Measurements from ENCODE around the gene STYX. TPM values are rescaled to one million over a fixed set of nuclear protein-coding genes. Genes with fewer than 3 reads are reported as not detected.
A peak's percentile ranks its signal among the peaks of the same experiment; 100 is the strongest.

The STYX gene
- total and polyA plus RNA-seq, 10 of the 15 experiments (the other 5 are each of a cell fraction or from before 2014, with no cell fraction given): 5.0 to 15.3 (median 9.5) TPM

GRCh38 chr14:52701223-52701622, 28.7 kb upstream of the STYX start (continued):
- TF ChIP-seq IRF5 (IDR thresholded peaks at IDR 0.05; ENCODE audit: borderline replicate concordance) (no peak), ZNF622 (IDR thresholded peaks at IDR 0.05) (no peak)

GRCh38 chr14:52703225-52703624, 26.7 kb upstream of the STYX start:
- Histone ChIP-seq H3K9ac (ENCODE audit: control insufficient read depth, insufficient read depth, low read length) (no peak overlapping the region), H2AFZ (ENCODE audit: control insufficient read depth, low read depth, low read length) (no peak overlapping the region), H3K4me2 (ENCODE audit: control insufficient read depth, insufficient read depth) (no peak overlapping the region), H3K79me2 (ENCODE audit: control insufficient read depth, insufficient read depth, low read length) (peaks cover 14% of the 10 kb centered on the region), H3K4me3 (no peak overlapping the region), H3K4me1 (ENCODE audit: control insufficient read depth, insufficient read depth, low read length) (peaks cover 12% of the 10 kb centered on the region; the same call in 1 of the 2 replicates), H3K36me3 (ENCODE audit: control insufficient read depth in 2 of 2, insufficient read depth in 2 of 2, low read length in 1 of 2) (no peaks in the 10 kb centered on the region), H3K27ac (ENCODE audit: control insufficient read depth, insufficient read depth) (no peak overlapping the region), H3K27me3 (replicated peaks in 1 of 2; ENCODE audit: control insufficient read depth in 2 of 2, insufficient read depth in 2 of 2, low read length in 1 of 2) (no peaks in the 10 kb centered on the region), H4K20me1 (ENCODE audit: control insufficient read depth, insufficient read depth) (no peaks in the 10 kb centered on the region), H3K9me3 (replicated peaks; ENCODE audit: control insufficient read depth, insufficient read depth, low read length) (no peaks in the 10 kb centered on the region)
- DNase-seq (ENCODE audit: low read depth, low spot score): no peak
- in situ Hi-C loops (cut with MboI): no loop called here
- RAD21 ChIA-PET (ENCODE audit: unreplicated experiment): no interaction called here
- 94% methylated on average over 3 of the region's 3 CpGs for WGBS (ENCODE audit: insufficient coverage, insufficient replicate concordance, low lambda C conversion rate, missing lambda C conversion rate)
- POLR2A ChIA-PET: no interaction called here
- BruUV-seq (replicated peaks): no TSS peak
- CTCF ChIA-PET: interaction anchor here (2.0 kb wide), 1 partner anchor 151 kb away, joined by 5 read pairs; the partner anchor contains the start of genes GPR137C and TXNDC16
- ATAC-seq: no peak
- no peak for FAIRE-seq
- no peak for TF ChIP-seq SIX5 (IDR thresholded peaks at IDR 0.05; ENCODE audit: low read depth, low read length, severe bottlenecking)
- no peak for TF ChIP-seq TARDBP (IDR thresholded peaks at IDR 0.05; ENCODE audit: borderline replicate concordance)
- SMC1A ChIA-PET (ENCODE audit: uncharacterized antibody, unreplicated experiment): no interaction called here
- intact Hi-C loops (cut with micrococcal nuclease; ENCODE audit: unreplicated experiment): no loop called here

- Histone ChIP-seq H3K36me3 (ENCODE audit: control insufficient read depth in 2 of 2, insufficient read depth in 2 of 2, low read length in 1 of 2) (no peaks in the 10 kb centered on the region), H3K4me3 (no peak overlapping the region), H3K4me2 (ENCODE audit: control insufficient read depth, insufficient read depth) (no peak overlapping the region), H3K9ac (ENCODE audit: control insufficient read depth, insufficient read depth, low read length) (no peak overlapping the region), H3K79me2 (ENCODE audit: control insufficient read depth, insufficient read depth, low read length) (peaks cover 19% of the 10 kb centered on the region), H3K27me3 (replicated peaks in 1 of 2; ENCODE audit: control insufficient read depth in 2 of 2, insufficient read depth in 2 of 2, low read length in 1 of 2) (no peaks in the 10 kb centered on the region), H3K4me1 (ENCODE audit: control insufficient read depth, insufficient read depth, low read length) (peaks cover 12% of the 10 kb centered on the region; the same call in 1 of the 2 replicates), H3K27ac (ENCODE audit: control insufficient read depth, insufficient read depth) (no peak overlapping the region), H4K20me1 (ENCODE audit: control insufficient read depth, insufficient read depth) (no peaks in the 10 kb centered on the region), H2AFZ (ENCODE audit: control insufficient read depth, low read depth, low read length) (no peak overlapping the region), H3K9me3 (replicated peaks; ENCODE audit: control insufficient read depth, insufficient read depth, low read length) (no peaks in the 10 kb centered on the region)
- intact Hi-C loops (cut with micrococcal nuclease; ENCODE audit: unreplicated experiment): no loop called here
- RAD21 ChIA-PET (ENCODE audit: unreplicated experiment): no interaction called here
- SMC1A ChIA-PET (ENCODE audit: uncharacterized antibody, unreplicated experiment): no interaction called here
- no TSS peak for BruUV-seq (replicated peaks)
- TF ChIP-seq ATF7 (IDR thresholded peaks at IDR 0.05; ENCODE audit: low read depth): 0 out of 2 replicates have a peak, but pooled peaks have one; percentile 21
- TF ChIP-seq NR2C1 (IDR thresholded peaks at IDR 0.05): no peak
- 75% methylated on average over 2 of the region's 2 CpGs for WGBS (ENCODE audit: insufficient coverage, insufficient replicate concordance, low lambda C conversion rate, missing lambda C conversion rate)
- POLR2A ChIA-PET: interaction anchor here (0.5 kb wide), 1 partner anchor 71 kb away, joined by 3 read pairs; no protein-coding TSS in a partner anchor
- ATAC-seq (no peak), DNase-seq (ENCODE audit: low read depth, low spot score) (no peak), FAIRE-seq (no peak)
- CTCF ChIA-PET: no interaction called here
- in situ Hi-C loops (cut with MboI): no loop called here
These were observed 26.3 kb upstream of the STYX start for GRCh38 chr14:52703664-52704063.

Data from GM12878 (cell line).